Measurements from ENCODE around the gene OGFOD3.

OGFOD3 gene

GRCh38 chr17:82439829-82440365 is 21.5 kb upstream of the OGFOD3 start:
- no peak overlapping the region for H3K4me3 ChIP-seq (ENCODE audit: low read depth, low read length)
- TF ChIP-seq, protein P1, sequence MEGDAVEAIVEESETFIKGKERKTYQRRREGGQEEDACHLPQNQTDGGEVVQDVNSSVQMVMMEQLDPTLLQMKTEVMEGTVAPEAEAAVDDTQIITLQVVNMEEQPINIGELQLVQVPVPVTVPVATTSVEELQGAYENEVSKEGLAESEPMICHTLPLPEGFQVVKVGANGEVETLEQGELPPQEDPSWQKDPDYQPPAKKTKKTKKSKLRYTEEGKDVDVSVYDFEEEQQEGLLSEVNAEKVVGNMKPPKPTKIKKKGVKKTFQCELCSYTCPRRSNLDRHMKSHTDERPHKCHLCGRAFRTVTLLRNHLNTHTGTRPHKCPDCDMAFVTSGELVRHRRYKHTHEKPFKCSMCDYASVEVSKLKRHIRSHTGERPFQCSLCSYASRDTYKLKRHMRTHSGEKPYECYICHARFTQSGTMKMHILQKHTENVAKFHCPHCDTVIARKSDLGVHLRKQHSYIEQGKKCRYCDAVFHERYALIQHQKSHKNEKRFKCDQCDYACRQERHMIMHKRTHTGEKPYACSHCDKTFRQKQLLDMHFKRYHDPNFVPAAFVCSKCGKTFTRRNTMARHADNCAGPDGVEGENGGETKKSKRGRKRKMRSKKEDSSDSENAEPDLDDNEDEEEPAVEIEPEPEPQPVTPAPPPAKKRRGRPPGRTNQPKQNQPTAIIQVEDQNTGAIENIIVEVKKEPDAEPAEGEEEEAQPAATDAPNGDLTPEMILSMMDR (IDR thresholded peaks at IDR 0.05; ENCODE audit: low read depth, low read length), result no peak

DNA sequence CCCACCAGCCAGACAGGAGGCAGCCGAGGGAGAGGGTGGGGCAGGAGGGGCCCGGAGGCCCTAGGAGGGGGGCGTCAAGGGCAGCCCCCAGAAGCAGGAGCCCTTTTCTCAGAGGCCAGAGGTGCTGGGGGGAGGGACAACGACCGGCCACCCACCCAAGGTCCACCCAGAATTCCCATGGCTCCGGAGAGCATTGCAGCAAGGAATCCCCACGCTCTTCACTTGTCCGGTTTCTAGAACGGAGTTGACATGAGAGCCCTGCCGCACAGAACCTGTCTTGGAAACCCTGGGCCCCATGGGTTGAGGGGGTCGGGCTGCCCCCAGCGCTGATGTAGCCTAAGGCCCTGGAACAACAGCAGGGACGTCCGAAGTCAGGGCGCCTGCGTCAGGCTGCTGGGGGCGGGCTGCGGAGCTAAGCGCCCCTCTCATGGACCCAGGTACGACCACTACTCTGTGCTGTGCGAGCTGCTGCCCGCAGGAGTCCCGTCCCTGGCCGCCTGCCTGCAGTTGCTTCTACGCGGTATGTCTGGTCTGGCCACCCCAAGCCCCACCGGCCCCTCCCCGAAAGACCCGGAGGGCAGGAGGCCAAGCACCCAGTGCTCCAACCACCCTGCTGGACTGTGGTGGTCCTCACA is 20.9 kb upstream of the OGFOD3 start:
- no peak overlapping the region for H3K4me3 ChIP-seq (ENCODE audit: low read depth, low read length)
- TF ChIP-seq, protein P1 (IDR thresholded peaks at IDR 0.05; ENCODE audit: low read depth, low read length), result no peak

DNA sequence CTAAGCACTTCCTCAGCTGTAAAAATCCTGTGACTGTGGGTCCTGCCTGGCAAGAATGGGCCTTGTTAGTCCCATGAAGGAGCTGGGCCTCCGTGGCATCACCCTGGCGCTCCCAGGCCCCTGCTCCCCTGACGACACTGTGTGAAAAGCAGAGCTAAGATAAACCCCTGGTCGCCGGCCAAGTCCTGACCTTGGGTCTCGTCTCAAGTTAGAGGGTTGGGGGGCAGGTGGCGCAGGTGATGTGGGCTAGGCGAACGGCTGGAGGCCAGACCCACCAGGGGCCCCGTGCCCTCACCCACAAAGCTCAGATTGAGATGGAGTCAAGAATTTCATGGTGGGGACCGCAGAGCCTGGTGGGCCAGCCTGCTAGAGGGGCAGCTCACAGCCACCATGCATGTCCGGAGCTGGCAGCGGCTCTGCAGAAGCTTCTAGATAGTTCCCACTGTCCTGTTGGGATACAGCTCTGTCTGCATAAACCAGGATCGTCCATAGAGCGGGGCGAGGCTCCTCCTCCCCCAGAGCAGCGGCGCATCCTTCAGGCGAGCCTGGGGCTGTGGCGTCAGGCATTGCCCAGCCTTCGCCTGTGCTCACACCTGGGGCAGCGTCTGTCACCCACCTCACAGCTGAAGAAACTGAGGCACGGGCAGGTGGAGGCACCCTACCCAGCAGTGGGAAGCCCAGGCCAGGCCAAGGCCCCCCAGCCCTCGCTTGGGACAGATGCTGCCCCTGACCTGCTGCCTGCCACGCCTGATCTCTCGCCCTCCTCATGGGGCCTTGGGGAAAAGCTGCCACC is 20.2 kb upstream of the OGFOD3 start:
- H3K4me3 ChIP-seq (ENCODE audit: low read depth, low read length), result no peak overlapping the region

DNA sequence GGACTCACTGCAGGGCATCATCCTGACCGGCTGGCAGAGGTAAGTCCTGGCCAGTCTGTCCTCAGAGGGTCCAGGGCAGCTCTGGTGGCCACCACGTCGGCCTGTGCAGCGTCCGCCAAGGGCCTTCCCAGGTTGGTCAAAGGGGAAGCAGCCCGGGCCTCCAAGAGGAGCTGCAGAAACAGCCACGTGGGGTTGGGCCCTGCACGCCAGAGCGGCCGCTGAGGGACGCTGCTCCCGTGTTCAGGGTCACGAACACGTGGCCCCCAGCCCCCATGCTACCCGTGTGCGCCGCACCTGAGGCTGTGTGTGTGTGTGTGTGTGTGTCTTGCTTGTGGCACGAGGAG is 18.9 kb upstream of the OGFOD3 start:
- no peak overlapping the region for H3K4me3 ChIP-seq (ENCODE audit: low read depth, low read length)
- TF ChIP-seq, protein P1 (IDR thresholded peaks at IDR 0.05; ENCODE audit: low read depth, low read length), result no peak

More for the DNA sequence above, 20.2 kb upstream of the OGFOD3 start:
- TF ChIP-seq, protein P1 (IDR thresholded peaks at IDR 0.05; ENCODE audit: low read depth, low read length), result no peak

- TF ChIP-seq, protein P1 (IDR thresholded peaks at IDR 0.05; ENCODE audit: low read depth, low read length), result no peak
- H3K4me3 ChIP-seq (ENCODE audit: low read depth, low read length), result no peak overlapping the region
Measured at GRCh38 chr17:82436601-82437324, 18.4 kb upstream of the OGFOD3 start.

DNA sequence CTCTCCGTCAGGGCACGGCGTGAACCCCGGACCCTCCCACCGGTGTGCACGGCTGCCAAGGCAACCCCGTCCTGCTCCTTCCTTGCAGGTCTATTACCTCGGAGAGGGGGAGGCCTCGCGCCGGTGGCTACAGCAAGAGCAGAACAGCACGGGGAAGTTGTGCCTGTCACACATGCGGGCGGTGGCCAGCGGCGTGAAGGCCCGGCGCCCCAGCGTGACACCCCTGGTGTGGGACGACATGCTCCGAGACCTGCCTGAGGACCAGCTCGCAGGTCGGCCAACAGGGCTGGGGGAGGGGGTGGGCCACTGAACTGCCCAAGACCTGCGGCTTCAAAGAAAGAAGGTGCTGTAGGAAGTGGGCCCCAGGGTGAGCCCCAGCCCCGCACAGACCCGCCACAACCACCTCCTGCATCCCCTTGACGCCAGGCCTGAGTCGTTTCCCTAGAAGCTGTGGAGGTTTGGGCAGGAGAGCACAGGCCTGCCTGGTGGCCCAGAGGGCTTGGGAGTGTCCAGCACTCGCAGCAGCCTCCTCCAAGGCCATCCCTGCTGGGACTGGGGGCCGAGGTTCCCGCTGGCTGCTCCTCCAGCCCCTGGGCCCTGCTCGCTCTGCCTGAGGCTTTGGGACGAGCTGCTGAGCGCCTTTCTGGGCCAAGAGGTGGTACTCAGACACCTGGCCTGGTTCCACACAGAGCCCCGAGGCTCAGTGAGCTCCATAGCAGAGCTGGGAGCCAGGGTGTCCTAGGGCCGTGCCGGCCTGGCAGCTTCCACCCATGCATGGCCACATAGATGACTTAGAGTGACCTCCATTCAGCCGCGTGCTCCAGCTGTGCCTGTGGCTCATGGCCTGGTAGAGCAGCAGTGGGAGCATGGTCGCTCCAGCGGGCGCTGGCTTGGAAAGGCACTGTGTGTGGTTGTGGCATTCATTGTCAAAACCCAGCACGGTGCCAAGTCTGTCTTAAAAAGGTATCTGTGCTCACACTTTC is 17.5 kb upstream of the OGFOD3 start:
- TF ChIP-seq, protein P1 (IDR thresholded peaks at IDR 0.05; ENCODE audit: low read depth, low read length), result no peak

More for the DNA sequence above, 17.5 kb upstream of the OGFOD3 start:
- H3K4me3 ChIP-seq (ENCODE audit: low read depth, low read length), result no peak overlapping the region

Measured in WI38 (cell line).